Endometrial microvascular endothelial cells (primary cell): ENCODE data around the gene IMPA2. TPM values are rescaled to one million over a fixed set of nuclear protein-coding genes. Genes with fewer than 3 reads are reported as not detected.
"Not testable (repeated sequence)": the region's sequence is repeated elsewhere in the genome, so short reads cannot be mapped to it uniquely, and the experiment has no call there.

Experiments
- in situ Hi-C: cut with HindIII; loops from 2 replicates; pipeline ENCODE4 v1.10.0; 2017; ENCODE audit warnings: low sequenced_read_pairs, low pct_unique_long_range_greater_than_20kb; ENCODE audit errors: inconsistent ontology term
- total RNA-seq: library from RNA; depleted of rRNA; stranded (reverse); fragments of >200 nt; gene quantifications from one replicate; pipeline ENCODE4 v1.2.3, GENCODE V29; 2015; ENCODE audit errors: inconsistent ontology term

The IMPA2 gene
- 3.5 TPM for total RNA-seq

DNA sequence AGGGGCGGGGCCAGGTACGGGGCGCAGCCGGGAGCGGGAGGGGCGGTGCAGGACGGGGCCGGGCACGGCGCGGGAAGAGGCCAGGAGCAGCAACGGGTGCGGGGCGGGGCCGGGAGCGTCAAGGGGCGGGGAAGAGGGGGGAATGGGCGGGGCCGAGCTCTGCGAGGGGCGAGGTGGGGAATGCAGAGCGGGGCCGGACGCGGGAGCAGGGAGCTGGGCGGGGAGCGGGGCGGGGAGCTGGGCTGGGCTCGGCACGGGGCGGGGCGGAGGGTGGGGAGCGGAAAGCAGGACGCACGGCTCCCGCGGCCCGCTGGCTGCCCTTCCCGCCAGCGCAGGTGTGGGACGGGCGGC, at the start of gene IMPA2:
Gene IMPA2 (plus strand): TSS at position 316 of the 351 bp plus-strand sequence. CDS start 163 bp downstream, outside the sequence.
- in situ Hi-C loops = no loop called here

DNA sequence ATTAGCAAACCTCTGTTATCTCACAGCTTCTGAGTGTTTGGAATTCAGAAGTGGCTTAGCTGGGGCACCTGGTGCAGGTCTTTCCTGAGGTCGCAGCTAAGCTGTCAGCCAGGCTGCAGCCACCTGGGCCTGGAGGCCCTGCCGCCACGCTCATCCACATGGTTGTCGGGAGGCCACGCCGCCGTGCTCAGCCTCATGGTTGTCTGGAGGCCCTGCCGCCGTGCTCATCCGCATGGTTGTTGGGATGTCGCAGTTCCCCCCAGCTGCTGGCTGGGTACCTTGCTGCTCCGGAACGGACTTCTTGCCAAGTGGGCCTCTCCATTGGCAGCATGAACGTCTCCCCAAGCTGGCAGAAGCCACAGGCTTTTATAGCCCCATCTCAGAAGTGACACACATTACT, 48.9 kb upstream of the IMPA2 start:
- in situ Hi-C loops = no loop called here

DNA sequence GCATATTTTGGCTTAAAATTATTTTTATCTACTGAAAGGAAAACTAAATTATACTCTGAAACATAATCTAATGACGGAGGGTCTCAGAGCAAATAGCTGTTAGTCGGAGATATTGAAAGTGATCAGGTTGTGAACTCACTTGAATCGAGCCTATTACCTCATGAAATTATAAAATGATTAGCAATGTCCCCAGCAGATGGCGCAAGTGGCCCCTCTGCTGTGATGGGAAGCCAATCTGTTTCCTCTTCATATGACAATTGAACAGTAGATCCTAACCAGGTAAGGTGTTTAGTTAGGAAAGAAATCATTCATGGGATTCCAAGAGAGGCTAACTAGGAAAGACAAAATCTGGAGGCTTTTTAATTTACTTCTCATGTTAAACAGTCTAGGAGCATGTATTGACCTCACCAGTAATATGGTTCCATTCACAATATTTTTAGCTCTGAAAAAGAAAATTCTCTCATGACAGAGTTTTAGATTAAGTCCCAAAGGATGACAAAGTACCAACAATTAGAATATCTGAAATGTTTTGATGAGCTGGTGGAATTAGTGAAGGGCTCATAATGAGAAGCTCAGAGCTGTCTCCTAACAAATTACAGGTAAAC, 43.3 kb upstream of the IMPA2 start:
- in situ Hi-C loops = no loop called here

DNA sequence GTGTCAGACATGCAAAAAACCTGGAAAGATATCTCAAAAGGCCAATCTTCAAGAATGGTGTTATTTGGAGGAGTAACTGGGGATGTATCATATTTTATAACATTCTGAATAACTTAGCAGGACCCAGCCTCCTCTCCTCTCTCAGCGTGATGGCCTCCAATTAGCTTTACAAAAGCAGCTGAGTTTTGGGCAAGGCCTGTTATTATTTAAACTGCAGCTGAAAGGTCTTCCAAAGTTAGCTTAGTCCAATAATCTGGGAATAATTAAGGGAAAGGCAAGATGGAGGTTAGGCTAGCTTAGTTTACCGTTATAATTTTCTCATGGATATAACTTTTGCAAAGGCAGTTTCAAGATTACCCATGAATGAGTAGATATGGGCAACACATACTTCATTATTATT, 40.4 kb upstream of the IMPA2 start:
- in situ Hi-C loops = no loop called here

DNA sequence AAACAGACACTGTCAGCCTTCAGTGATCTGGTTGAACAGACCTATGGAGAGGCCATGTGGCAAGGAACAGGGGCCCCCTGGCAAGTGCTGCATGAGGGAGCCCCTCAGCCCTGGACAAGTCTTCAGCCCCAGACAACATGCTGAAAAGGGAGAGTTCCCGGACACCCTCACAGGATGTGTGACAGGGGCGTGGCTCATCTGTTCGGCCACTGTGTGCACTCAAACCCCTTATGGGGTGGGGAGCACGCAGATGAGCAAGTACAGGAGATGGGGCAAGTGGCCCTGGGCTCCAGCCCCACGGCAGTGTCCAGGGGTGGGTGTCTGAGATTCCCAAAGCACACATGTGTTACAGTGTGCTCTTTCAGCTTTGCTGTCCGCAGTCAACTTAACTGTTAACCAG, 37.8 kb upstream of the IMPA2 start:
- in situ Hi-C loops = no loop called here

DNA sequence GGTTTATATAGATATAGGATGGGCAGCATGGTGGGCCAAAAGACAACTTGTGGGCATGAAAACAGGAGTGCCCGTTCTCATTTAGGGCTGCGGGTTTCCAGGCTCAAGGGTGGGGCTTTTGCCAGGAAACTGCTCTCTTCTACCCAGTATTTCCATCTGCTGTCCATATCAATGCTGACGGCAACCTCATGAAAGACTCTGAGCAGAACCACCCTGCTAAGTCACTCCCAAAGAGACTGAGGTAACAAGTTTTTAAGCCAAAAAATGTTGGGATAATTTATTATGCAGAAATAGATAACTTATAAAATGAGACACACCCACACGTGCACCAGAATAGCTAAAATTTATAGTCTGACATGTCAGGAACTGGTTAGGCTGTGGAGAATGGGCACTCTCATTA, 37.1 kb upstream of the IMPA2 start:
- in situ Hi-C loops = no loop called here

DNA sequence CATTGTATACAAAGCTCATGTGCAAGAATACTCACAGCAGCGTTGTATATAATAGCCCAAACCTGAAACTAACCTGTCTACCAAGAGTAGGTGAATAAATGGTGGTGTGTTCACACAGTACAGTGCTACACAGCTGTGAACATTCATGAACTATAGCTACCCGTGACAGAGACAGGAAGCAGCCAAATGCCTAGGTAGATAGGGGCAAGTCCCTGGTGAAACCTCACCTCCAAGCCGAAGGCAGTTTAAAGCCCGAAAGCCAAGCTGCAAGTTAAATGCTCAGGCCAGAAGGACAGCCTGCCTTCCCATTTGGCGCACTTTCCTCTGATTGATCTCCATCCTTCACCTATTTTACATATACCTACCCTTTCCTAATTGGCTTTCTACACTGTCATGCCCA, 36.5 kb upstream of the IMPA2 start:
- in situ Hi-C loops = no loop called here

DNA sequence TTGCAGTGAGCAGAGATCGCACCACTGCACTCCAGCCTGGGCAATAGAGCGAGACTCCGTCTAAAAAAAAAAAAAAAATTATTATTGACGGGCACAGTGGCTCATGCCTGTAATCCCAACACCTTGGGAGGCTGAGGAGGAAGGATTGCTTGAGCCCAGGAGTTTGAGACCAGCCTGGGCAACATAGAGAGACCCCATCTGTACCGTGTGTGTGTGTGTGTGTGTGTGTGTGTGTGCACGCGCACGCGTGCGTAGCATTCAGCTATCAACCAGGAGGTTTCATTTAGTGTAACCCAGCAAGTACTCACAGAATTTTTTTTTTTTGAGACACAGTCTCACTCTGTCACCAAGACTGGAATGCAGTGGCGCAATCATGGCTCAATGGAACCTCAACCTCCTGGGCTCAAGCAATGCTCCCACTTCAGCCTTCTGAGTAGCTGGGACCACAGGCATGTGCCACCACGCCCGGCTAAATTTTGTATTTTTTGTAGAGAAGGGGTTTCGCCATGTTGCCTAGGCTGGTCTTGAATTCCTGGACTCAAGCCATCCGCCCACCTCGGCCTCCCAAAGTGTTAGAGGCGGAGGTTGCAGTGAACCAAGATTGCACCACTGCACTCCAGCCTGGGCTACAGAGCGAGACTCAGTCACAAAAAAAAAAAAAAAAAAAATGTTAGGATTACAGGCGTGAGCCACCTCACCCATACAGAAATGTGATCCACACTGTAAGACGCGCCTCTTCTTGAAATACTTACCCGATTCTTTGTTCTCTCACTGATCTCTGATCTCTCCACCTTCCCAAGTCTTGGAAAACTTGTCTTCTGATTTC, 35.3 kb upstream of the IMPA2 start:
- in situ Hi-C loops = not testable (repeated sequence)

DNA sequence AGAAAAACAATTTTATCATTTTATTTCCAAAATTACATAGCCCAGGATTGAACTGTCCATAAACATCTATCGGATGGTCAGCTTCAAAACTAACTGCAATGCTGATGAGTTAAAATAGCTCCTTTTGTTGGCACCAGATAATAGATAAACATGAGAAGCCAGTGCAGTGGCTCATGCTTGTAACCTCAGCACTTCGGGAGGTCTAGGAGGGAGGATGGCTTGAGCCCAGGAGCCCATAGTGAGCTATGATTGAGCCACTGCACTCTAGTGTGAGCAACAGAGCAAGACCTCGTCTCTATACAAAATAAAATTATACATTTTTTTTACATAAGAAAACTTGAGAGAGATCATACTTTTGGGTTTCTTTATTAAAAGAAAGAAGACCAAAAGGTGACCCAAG, 34.6 kb upstream of the IMPA2 start:
- in situ Hi-C loops = no loop called here

DNA sequence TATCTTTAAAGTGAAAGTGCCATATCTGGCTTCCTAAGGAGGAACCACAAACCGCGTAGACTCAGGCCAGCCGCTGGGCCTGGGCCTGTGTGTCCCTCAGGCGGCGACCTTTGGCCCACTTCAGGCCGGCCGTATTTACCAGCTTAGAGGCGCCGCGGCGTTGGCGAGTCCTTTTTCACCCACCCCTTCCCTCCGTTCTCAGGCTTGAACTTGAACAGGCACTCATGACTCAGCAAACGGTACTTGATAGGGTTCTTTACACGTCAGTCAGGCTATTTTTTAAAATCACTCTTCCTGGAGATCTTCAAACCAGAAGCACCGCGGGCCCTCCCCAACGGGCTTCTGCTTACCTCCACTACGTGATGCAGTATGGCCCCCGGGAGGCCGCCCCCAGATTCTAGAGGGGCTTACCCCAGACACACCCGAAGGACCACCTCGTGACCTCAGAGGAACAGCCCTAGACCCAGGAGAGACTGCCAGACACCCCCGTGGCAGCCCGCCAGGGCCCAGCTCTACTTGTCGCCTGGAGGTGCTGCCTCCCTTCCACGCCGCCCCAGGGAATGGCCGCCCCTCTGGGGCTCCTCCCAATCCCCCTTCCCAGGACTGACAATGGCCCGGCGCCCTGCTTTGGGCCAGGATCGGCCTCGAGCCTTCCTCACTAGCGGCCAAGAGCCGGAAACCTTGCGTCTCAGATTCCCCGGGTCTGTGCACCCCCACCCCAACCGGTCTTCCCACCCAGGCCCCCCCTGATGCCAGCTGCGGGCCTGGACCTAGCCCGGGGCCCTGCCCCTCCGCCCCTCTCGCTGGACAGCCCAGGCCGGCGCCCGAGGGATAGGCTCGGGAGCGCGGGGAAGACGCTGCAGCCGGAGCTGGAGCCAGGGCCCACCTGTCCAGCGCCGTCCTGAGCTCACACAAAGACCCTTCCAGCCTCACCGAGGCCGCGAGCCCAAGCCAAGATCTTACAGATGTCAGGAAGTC, 33.8 kb upstream of the IMPA2 start:
- in situ Hi-C loops = no loop called here

DNA sequence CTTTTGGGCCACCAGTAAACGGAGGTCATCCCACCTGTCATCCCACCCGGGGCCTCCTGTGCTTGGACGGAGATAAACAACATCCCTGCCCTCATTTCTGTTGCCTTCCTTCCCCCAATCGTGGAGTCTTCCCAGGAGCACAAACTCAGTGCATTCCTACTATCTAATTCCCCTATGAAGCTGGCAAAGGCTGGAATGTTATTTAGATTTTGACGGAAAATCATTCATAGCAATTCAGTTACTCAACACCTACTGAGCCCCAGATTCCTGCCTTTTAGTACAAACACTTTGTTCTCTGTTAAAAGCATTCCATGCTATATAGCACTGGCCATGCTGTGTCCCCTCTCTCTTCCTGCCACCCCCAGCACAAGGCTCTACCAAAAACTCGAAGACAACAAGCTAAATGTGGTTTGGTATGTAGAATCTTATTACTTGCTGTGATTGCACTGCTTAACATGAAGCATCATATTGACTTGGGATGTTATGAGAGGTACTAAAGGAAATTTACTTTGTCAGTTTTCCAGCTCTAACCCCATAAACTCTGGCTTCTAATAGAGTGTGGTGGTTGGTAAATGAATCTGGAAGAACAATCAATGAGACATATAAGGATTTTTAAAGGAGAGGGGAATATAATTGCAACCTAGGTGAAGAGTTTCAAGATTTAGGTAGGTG, 32.3 kb upstream of the IMPA2 start:
- in situ Hi-C loops = no loop called here

DNA sequence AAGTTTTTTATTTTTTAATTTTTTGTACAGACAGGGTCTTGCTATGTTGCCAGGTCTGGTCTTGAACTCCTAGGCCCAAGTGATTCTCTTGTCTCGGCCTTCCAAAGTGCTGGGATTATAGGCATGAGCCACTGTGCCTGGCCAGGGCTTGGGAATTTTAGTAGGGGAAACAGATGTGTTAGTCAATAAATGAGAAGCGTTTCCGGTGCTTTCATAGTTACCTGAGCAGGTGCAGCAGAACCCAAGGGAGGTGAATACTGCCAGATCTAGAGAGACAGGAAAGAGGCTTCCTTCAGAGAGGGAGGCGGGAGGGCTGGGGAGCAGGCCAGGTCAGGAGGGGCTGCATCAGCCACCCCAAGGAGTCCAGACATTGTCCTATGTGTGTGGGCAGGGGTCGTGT, 30.5 kb upstream of the IMPA2 start:
- in situ Hi-C loops = no loop called here

DNA sequence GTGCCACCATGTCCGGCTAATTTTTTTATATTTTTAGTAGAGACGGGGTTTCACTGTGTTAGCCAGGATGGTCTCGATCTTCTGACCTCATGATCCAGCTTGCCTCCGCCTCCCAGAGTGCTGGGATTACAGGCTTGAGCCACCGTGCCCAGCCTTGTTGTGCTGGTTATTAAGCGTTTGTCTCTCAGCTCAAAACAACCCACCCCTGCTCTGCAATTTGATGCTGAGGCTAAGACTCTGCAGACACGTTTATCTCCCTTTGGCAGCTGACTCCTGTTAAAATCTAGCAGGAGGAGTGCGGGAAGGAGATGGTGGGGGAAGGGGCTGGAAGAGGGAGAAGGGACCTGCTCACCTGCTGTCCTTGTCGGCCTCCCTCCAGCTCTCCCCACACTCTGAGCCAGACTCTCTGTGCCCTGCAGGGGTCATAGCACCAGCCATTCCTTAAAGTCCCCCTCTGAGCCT, 29.9 kb upstream of the IMPA2 start:
- in situ Hi-C loops = no loop called here

DNA sequence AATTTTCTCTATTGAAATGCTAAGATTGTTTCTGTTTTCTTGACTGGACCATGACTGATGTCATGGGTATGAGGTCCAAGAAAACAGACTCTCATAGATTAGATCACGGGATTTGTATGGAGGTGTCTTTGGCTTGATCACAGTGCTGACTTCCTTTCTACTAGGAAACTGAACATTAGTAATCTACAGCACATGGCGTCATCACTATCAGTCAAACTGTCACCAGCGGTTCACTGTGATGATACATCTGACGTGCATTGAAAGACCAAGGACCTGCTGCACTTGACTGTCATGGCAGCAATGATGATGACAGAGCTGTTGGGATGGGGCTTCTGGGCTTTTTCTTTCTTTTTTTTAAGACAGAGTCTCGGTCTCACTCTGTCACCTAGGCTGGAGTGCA, 28.2 kb upstream of the IMPA2 start:
- in situ Hi-C loops = no loop called here

DNA sequence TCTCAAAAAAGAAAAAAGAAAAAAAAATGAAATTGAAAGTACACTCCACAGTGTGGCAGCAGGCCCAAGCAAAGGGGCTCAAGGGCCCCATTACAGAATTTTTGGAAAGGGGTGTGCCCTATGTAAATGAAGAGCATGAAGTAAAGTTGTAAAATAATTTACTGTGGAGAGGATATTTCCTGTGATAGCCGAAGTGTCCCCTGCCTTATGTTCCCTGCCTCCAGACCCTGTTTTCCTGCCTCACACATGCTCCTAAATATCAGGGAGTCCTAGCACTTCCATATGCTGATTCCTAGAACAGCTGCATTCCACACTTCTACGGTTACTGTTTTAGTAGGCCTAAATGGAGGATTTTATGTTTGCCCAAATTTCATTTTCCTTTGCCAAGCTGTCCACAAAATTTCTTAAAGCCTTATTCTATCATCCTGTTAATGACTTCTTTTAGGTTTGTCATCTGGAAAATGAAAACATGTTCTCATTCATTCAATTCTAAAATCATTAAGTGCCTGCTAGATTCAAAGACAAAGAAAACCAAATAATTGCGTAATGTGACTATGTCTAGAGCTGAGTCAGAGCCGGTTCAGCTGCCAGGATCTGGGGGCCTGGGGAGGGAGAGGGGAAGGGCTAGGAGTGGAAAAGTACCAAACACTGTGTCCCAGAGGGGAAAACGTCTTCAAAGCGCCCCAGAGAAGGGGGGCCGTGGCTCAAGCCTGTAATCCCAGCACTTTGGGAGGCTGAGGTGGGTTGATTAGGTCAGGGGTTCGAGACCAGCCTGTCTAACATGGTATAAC, 25.9 kb upstream of the IMPA2 start:
- in situ Hi-C loops = no loop called here

DNA sequence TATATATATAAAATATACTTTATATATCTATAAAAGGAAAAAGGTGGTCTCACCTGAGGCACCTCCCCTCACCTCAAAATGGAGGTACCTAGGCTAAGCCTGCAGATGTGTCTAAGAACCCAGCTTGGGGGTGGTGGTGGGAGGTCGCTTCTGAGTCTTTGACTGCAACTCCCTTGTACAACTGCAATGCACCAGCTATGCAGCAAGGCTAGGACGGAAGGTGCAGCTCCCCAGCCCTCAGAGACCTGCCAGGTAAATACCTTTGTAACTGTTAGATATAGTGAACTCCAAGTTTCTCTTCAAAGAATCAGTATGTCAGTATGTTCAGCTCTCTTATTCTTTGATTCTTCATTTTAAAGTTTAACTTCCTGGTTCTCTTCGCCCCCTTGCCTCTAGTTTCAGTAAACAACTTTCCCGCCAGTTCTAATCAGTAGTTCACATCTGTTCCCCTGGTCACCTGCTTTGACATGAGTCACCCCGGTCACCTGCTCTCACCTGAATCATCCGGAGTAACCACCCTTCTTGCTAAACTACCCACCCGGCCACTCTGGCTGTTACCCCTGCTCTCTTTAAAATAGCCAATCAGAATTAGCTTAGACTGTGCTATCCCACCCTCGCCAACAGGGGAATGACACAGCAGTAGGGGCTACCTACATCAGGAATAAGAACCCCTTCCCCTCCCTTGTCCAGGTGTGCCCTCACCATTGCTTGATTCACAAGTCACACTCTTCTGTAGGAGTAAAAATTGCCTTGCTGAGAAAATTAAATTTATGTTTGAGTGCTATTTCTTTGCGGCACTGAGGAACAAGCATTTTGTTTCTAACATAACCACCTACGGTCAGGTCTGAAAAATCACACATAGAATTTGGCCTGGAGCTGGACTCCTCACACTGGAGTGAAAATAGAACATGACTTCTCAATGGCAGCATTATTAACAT, 24.7 kb upstream of the IMPA2 start:
- in situ Hi-C loops = no loop called here

DNA sequence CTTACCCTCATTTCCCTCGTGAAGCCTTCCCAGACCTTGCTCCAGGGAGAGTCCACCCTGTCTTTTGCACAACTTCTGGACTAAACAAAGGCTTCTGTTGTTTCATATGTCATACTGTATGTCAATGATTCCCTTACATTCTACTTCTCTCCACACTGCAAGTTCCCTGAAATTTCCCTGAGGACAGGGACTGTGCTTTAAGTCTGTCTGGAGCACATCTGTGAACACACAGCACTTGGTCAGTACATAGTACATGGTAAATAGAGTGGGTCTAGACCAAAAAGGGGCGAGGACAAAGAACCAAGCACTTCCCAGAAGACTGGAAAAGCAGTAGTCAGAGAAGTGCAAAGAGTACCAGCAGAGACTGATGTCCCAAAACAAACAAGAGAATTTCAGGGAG, 23.7 kb upstream of the IMPA2 start:
- in situ Hi-C loops = no loop called here
